GM19452 (cell line): ENCODE data around the gene TMEM245.
"Not testable (repeated sequence)": the region's sequence is repeated elsewhere in the genome, so short reads cannot be mapped to it uniquely, and the experiment has no call there.

Experiments used
- ATAC-seq: cut with Tn5 transposase; IDR thresholded peaks from one replicate; pipeline ENCODE4 v1.9.1; 2021; ENCODE audit not compliant: unreplicated experiment

The TMEM245 gene

DNA sequence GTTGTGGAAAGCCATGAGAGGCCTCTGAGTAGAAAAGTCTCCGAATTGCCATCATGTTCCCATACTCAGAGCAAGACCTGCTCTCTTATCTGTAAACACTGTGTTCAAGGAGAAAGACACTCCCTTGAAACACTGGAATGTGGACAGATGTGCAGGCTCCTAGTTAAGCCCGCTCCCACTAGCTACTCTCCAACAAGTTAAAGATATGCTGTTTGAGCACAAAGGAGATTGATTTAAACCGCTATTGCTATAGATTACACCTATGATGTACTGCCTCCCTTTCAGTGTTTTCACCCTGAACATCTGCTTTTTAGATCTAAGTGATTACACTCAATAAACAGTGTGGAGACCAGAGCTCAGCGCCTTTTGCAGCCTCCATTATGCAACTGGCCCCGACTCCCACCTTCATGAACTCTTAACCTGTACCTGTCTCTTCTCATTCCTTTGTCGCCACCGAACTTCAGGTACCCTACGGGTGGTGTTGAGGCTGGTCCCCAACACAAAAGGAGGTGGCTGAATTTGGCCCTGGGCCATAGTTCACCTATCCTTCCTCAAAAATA, 47.5 kb downstream of the TMEM245 start:
- no peak for ATAC-seq

DNA sequence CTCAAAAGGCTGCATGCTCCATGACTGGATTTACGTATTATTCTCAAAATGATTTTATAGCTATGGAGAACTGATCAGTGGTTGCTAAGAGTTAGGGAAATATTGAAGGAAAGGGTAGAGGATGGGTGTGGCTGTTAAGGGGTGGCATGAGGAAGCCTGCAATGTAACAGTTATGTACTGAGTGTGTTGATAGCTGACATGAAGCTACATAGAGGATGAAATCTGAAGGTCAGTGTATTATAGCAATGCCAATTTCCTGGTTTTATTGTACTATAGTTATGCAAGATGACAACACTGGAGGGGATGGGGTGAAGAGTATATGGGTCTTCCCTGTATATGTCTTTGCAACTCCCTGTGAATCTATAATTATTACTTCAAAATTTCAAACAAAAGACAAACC, 51.0 kb downstream of the TMEM245 start:
- ATAC-seq = no peak

DNA sequence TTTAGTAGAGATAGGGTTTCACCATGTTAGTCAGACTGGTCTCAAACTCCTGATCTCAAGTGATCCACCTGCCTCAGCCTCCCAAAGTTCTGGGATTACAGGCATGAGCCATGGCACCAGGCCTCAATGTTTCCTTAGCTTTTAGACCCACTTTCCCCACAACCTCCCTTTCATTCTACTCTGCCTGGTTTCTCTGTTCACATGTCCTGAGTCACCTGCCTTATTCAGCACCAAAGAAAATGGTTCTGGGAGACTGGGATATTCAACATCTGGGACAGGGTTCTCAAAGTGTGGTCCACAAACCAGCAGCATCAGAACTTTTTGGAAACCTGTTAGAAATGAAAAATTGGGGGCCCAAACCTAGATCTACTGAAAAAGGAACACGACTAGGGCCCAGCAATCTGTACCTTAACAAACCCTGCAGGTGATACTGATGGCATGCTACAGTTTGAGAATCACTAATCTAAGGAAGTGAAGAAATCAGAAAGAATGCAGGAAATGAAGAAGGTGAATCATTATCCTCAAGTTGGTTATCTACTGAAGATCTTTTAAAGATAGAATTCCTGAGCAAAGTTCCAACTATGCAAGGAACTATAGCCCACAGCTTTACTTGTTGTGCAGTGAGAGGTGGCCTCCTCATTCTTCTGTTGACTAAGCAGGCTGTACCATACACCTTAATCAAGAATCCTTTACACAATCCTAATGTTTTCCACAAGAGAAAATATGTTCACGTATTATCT, 54.6 kb downstream of the TMEM245 start:
- ATAC-seq = no peak

DNA sequence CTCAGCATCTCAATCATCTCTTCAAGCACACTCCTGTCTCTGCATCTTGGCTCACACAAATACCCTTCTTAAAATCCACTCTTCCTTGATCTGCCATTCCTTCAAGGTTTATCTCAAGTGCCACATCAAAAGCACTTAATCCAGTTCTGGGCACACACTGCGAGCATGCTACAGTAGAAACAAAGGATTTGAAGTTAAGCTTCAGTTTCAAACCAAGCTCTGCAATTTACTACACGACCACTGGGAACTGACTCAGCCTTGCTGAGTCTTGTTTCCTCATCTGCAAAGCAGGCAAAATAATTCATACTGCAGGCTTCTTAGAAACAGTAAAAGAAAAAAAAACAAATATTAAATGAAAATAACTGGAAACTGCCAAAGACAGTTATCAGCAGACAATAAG, 56.0 kb downstream of the TMEM245 start:
- ATAC-seq = no peak

DNA sequence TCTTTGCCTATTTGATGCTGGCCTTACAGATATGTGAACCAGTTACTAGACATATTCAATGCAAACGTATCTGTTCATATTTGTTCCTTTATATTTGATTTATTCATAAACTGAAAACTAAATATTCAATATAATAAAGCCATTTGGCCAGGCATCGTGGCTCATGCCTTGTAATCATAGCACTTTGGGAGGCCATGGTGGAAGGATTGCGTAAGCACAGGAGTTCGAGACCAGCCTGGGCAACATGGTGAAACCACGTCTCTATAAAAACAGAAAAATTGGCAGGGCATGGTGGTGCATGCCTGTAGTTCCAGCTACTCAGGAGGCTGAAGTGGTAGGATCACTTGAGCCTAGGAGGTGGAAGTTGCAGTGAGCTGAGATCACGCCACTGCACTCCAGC, 57.2 kb downstream of the TMEM245 start:
- no peak for ATAC-seq

DNA sequence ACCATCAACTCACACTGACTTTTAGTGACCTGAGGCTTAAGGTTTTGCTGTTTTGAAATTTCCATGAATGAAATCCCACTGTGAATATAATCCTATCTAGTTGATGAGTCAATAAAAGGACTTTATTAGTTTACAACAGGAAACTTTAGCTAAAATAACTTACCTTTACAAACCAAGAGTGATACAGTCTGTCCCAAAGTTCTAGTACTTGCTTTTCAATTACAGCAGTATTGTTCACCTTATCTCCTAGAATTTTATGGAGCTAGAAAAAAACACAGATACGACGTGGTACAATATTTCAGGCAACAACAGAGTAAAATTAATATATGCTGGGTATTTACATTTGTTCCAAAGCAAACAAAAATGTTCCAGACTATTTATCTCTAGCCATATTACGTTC, 59.6 kb downstream of the TMEM245 start:
- ATAC-seq = no peak

DNA sequence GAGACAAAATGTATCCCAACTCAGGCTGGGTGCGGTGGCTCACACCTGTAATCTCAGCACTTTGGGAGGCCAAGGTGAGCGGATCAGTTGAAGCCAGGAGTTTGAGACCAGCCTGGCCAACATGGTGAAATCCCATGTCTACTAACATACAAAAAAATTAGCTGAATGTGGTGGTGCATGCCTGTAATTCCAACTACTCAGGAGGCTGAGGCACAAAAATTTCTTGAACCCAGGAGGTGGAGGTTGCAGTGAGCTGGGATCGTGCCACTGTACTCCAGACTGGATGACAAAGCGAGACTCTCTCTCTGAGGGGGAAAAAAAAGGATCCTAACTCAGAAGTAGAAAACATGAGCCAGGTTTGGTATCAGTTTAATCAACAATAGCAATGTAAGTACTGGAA, 66.6 kb downstream of the TMEM245 start:
- not testable (repeated sequence) for ATAC-seq

DNA sequence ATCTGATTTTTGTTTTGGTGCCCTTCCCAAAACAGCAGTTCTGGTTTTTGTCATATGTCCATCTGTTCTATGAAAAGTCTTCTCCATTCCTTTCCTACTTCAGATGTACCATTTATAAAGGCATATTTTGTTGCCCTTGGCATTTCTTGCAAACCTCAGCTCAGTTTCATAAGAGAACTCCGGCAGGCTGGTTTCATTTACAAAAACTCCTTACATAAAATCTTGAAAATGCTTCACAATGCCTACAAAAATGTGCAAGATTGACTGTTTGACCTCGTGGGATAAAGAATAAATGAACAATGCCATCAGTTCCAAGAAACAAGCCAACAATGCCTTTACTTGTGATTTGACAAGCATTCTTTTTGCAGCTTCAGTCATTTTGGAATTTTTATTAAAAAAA, 67.3 kb downstream of the TMEM245 start:
- ATAC-seq = no peak

DNA sequence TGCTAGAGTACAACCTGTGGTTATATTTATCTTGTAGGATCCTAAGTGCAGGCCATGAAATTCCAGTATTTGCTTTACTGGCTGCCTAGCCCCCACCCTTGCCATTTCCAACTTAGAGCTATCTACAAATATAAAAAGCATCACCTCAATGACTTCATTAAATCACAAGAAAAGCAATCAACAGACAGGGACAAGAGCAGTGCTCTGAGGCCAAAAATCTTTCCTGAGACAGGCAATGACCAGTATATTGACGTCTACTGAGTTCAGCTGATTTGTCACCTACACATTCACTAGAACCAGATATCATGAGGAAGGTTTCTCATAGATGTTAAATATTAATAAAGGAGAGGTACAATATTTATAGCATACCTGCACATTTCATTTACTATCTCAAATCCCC, 68.0 kb downstream of the TMEM245 start:
- no peak for ATAC-seq

DNA sequence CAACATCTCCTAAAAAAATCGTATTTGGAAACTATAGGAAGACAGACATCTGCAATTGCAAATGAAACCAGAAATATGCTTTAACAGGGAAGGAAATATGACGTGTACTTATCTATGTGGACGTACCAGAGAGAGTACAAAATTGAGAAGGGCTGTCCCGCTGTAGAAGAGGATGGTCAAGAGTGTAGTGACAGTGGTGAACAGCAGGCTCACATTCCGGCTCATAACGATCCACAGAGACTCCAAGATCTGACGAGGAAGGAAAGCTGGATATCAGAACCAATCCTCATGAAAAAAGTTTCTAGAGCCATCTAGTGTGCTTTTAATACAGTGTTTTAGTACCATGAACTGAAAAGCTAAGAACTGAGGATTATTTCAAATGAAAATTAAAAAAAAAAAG, 69.3 kb downstream of the TMEM245 start:
- ATAC-seq = no peak

DNA sequence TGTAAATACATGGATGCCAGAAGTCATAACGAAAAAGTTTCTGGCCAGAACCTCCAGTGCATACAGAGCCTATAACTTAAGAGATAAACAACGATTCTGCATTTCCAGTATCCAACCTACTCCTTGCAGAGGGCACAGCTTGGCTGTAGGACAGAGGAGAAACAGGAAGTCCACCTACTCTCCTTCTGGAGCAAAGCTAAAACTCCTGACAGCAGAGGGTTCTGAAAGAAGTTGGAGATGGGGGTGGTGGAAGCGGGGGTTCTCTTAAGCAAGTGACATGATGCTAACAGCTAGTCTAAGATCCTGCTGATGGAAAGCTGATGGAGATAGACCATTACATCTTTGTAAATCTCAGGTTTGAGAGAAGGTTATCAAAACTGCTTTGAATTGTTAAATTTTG, 70.9 kb downstream of the TMEM245 start:
- ATAC-seq = no peak

DNA sequence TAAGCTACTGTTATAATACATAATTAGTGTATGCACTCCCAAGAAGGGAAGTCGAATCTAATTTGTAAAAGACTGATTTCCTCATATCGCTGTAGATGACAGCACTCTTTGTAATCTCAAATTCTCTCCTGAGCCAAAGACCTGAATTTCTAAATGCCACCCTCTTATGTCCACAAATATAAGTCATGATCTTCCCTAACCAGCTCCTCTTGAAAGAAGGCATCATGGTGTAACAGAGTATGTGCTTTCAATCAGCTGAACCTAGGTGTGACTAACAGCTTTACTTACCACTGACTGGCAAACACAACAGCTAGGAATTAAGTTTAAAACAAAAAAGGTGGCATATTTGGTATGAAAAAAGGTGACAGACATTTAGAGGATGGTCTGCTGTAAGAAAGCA, 72.5 kb downstream of the TMEM245 start:
- no peak for ATAC-seq

DNA sequence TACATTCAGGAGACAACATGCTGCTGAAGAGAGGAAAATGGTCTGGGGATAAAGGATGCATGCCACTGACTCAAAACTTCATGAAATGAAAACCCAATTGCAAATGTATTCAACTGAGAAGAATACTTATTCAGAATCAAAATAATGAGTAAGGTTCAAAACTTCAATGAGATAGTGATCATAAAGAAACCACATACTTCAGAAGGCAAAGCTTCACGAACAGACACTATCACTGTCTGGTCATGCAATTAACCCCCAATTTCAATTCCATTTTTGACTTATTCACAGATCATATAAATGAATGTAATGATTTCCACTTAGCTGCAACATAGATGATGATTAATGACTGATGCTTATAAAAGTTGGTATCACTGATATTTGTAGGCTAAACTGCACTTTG, 73.4 kb downstream of the TMEM245 start:
- no peak for ATAC-seq

DNA sequence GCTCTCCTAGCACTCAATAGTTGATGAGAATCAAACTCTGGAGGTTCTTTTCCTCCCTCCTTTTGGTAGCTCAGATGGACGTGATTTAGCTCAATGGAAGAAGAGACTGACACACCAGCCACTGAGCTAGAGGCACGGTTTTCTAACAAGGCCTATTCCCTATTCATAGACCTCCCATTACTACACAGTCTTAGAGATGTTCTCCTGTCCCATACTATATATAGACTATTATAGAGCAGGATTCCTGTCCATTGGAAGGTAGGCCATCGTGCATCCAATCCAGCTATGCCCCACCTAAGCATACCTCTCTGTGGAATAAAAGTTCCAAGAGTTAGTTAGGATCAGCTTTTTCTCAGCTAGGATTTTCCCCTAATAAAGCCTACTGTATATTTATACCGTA, 76.2 kb downstream of the TMEM245 start:
- no peak for ATAC-seq

DNA sequence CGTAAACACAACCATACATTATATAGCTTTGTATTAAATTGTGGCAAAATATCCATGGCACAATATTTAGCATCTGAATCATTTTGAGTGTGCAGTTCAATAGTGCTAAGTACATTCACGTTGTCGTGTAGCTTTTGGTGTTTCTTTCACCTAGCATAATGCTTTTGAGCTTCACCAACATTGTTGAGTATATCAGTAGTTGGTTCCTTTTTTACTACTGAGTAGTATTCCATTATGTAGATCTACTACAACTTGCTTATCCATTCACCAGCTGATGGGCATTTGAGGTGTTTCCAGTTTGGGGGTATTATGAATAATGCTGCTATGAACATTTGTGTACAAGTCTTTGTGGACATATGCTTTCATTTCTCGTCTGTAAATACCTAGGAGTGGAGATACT, 79.2 kb downstream of the TMEM245 start:
- ATAC-seq = no peak

DNA sequence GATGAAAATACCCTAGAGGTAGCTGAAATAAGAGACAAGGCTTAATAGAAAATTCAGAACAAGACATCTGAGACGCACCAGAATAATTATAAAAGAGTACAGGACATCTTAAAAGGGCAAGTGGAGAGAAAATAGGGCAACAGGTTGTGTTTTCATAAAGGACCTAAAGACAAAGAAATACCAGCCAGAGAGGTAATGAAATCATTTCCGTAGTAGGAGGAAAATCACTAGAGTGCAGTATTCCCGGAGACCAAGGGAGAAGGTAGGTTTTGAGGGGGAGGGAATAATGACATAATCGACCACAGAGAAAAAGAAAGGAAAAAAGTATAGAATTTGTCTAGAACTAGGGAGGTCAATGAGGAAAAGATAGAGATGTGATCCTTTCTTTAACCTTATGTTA, 80.2 kb downstream of the TMEM245 start:
- ATAC-seq = no peak

DNA sequence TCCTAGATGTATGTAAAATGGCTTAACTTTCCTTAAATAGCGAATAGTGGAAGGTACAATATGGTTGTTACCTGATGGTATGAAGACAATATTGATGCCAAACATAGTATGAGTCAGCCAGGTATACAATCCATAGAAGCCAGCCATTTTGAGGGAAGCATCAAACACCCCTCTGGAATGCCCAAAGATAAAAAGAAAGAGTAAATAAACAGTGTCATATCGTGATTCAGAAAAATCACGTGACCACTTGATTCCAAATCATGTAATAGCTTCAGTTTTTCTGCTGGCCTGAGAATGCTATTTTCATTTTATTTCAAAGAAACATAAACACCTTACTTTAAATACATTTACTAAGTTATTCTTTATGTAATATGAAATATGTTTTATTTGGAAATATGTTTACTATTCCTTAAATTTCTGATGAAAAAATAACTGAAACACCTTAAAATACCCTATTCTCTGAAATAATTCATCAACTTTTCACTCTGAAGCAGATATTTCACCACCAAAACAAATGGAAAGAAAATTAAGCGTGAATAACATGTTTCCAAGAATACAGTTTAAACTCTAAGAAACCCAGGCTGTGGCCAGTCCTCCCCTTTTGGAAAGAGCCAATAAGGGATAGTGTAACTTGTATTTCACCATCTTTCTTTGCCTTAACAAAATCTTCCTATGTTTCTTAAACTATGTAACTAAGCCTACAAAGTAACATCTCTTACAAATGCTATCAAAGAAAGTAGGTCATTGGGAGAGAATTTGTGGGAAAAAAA, 81.6 kb downstream of the TMEM245 start:
- no peak for ATAC-seq

DNA sequence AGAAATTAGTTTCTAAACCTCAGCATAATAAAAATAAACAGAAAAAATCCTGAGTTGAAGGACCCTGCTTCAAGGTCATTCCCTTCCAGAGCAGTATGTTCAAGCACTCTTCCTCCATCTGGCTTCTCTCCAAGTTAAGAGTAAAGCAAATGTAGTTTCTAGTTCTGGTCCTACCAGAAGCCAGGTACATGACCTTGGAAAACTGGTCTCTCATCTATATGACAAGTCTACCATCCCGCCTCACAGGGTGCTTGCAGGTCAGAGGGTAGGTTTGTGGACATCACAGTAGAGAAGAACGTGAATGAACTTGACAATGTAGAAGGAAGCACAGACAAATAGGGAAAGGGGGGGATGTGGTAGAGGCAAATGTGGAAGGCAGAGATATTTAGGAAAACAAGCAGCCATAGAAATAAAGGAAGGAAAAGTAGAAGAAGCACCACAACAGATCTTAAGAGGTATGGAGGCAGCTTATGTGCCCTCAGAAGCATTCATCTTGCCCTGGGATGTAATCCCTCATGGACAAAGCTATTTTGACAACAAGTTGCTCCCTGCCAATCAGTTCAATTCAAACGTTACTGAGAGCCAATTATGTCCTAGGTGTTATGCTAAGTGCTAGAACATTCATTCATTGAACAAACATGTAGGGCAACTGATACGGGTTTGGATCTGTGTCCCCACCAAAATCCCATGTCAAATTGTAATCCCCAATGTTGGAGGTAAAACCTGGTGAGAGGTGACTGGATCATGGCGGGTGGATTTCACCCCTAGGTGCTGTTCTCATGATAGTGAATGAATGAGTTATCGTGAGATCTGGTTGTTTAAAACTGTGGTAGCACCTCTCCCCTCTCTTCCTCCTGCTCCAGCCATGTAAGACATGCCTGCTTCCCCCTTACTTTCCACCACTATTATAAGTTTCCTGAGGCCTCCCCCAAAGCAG, 82.7 kb downstream of the TMEM245 start:
- no peak for ATAC-seq

DNA sequence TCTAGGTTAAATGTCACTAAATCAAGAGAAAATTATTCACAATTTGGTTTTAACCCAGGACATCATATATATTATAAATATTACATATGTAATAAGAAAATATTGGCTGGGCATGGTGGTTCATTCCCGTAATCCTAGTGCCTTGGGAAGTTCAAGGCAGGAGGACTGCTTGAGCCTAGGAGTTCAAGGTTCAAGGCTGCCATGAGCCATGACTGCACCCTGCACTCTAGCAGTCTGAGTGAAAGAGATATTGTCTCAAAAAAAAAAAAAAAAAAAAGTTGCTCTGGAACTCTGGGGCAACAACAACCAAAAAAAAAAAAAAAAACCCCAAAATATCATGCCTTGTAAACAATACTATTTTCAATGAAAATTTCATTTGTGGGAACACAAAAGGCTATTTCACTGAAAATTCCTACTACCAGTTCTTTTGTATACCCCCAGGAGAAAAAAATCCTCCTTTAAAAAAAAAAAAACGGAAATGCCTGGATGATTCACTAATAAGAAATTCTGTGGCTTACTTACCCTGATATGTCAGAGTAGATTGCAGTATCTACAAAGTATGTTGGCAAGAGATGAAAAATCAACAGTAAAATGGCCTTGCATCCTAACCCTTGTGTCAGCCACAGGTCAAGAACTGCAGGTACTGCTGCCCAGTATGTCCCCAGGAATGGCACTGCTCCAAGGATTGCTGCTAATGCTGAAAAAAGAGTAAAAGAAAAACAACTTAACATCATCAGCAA, 83.9 kb downstream of the TMEM245 start:
- ATAC-seq = no peak

DNA sequence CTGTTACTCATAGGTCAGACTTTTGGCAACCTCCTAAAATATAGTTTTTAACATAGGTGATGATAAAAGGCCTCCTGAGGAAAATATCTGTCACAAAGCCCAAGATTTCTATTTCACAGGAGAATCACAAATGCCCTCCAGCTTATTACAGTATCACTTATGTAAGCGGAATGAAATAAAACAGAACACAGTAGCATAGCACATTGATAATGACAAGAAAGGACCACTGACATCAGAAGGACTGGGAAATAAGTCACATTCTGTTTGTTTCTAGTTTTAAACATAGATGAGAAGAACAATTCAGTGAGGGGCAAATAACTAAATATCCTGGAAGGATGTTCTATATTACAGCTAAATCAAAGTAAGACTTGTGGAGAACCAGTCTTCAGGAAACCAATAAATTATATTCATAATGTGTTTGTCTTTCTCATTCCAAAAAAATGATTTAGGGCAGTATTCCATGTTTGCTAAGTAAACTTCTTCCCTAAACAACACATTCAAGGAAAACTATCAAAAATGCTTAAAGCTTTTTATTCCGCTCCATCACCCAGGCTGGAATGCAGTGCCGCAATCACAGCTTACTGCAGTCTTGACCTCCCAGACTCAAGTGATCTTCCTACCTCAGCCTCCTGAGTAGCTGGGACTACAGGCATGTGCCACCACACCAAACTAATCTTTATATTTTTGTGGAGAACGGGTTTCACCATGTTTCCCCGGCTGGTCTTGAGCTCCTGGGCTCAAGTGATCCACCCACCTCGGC, 85.6 kb downstream of the TMEM245 start:
- no peak for ATAC-seq
